A549 (cell line): ENCODE results near the gene FAM131C.

ENCODE experiments used
- CTCF ChIP-seq: fragments of >200 bp; sonication (Bioruptor Twin); formaldehyde crosslinking; IDR thresholded peaks from 3 replicates; pipeline ENCODE4 v1.5.1; 2016
- MAZ ChIP-seq: fragments of 150-350 bp; IDR thresholded peaks from 2 replicates; pipeline ENCODE4 v1.6.1; 2014; ENCODE audit warnings: antibody characterized with exemption, low read depth, low read length, borderline replicate concordance
- POLR2A ChIP-seq: IDR thresholded peaks from 2 replicates; pipeline ENCODE4 v1.6.1; 2012; ENCODE audit warnings: mild to moderate bottlenecking, low read length

DNA sequence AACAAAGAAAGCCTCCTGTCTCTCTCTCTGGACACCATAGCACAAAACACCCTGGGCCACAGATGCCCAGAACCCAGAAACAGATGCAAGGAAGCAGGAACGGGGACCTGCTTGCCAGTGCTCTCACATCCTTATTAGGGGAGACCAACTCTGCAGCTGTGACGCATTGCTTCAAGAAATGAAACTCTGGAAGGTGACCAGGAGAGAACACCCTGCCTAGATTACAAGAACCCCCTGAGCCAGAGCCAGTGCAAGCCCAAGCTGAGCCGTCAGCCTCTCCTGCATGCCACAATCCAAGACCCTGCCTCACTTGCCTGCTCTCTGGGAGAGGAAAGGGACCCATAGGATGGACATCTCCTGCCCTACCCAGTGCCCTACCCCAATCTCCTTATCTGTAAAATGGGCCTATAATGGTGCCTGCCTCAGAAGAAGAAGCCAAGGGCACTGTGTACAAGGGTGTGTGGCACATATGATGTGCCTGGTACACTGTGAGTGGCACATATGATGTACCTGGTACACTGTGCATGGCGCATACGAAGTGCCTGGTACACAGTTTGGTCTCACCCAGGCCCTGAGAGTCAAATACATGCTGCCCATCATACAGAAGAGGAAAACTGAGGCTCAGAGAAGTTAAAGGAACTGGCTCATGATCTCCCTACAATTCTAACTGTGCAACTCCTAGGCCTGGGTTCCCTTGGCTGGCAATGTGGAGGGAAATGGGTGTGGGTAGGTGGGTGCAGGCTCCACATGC is 16.8 kb upstream of the FAM131C start:
- TF ChIP-seq POLR2A = no peak
- no peak for TF ChIP-seq CTCF
- TF ChIP-seq MAZ = no peak
